ACHN (cell line): ENCODE results near the gene TUBB2B.

Experiments
- DNase-seq: peaks from one replicate; pipeline ENCODE4 v3.0.0-alpha.2; 2015
- in situ Hi-C: cut with HindIII; loops from 2 replicates; pipeline ENCODE4 v1.10.0; 2017; ENCODE audit warnings: low sequenced_read_pairs, low pct_ligation_motif_present, low pct_unique_long_range_greater_than_20kb

The TUBB2B gene

GRCh38 chr6:3175715-3176402 lies 51.6 kb downstream of the TUBB2B start:
- in situ Hi-C loops: no loop called here

More at GRCh38 chr6:3175715-3176402, 51.6 kb downstream of the TUBB2B start:
- DNase-seq: no peak
